OCI-LY1 (cell line): ENCODE data around the gene SLC22A23.

Experiments
- CTCF ChIP-seq: fragments of 200-600 bp; sonication (generic), shearing (Covaris generic); IDR thresholded peaks from 2 replicates; pipeline ENCODE4 v1.5.1; 2017; ENCODE audit warnings: mild to moderate bottlenecking, antibody characterized with exemption, low read length, moderate library complexity, mixed read lengths
- EZH2 ChIP-seq: fragments of 200-600 bp; sonication (generic), shearing (Covaris generic); IDR thresholded peaks from 2 replicates; pipeline ENCODE4 v1.8.0; 2017; ENCODE audit warnings: borderline replicate concordance, mixed run types, mild to moderate bottlenecking, antibody characterized with exemption, low read length, moderate library complexity, mixed read lengths

GRCh38 chr6:3268680-3269079 lies 188.2 kb downstream of the SLC22A23 start:
- TF ChIP-seq CTCF: no peak
- no peak for TF ChIP-seq EZH2
